ENCODE data around the gene SOST.

Gene SOST

GRCh38 chr17:43718544-43718943 is 40.0 kb downstream of the SOST start:
- TF ChIP-seq POLR2A (IDR thresholded peaks at IDR 0.05; ENCODE audit: extremely low read depth, insufficient read length) (no peak), MYC (IDR thresholded peaks at IDR 0.05; ENCODE audit: low read depth, low read length) (no peak), MAX (IDR thresholded peaks at IDR 0.05; ENCODE audit: low read depth, low read length) (no peak)
- TF ChIP-seq, protein P1, sequence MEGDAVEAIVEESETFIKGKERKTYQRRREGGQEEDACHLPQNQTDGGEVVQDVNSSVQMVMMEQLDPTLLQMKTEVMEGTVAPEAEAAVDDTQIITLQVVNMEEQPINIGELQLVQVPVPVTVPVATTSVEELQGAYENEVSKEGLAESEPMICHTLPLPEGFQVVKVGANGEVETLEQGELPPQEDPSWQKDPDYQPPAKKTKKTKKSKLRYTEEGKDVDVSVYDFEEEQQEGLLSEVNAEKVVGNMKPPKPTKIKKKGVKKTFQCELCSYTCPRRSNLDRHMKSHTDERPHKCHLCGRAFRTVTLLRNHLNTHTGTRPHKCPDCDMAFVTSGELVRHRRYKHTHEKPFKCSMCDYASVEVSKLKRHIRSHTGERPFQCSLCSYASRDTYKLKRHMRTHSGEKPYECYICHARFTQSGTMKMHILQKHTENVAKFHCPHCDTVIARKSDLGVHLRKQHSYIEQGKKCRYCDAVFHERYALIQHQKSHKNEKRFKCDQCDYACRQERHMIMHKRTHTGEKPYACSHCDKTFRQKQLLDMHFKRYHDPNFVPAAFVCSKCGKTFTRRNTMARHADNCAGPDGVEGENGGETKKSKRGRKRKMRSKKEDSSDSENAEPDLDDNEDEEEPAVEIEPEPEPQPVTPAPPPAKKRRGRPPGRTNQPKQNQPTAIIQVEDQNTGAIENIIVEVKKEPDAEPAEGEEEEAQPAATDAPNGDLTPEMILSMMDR (IDR thresholded peaks at IDR 0.05; ENCODE audit: low read depth, low read length), result no peak
- H3K4me3 ChIP-seq (ENCODE audit: low read depth, low read length), result no peak overlapping the region
- DNase-seq (ENCODE audit: low read depth), result no peak

- TF ChIP-seq, protein P1 (IDR thresholded peaks at IDR 0.05; ENCODE audit: low read depth, low read length), result no peak
- TF ChIP-seq MAX (IDR thresholded peaks at IDR 0.05; ENCODE audit: low read depth, low read length) (no peak), POLR2A (IDR thresholded peaks at IDR 0.05; ENCODE audit: extremely low read depth, insufficient read length) (no peak), MYC (IDR thresholded peaks at IDR 0.05; ENCODE audit: low read depth, low read length) (no peak)
- DNase-seq (ENCODE audit: low read depth), result no peak
- H3K4me3 ChIP-seq (ENCODE audit: low read depth, low read length), result no peak overlapping the region
Observed at GRCh38 chr17:43717913-43718312, 40.7 kb downstream of the SOST start.

- H3K4me3 ChIP-seq (ENCODE audit: low read depth, low read length), result no peak overlapping the region
- DNase-seq (ENCODE audit: low read depth), result no peak
Observed at GRCh38 chr17:43714465-43715149, 44.0 kb downstream of the SOST start.

GRCh38 chr17:43713494-43714162 is 45.0 kb downstream of the SOST start:
- TF ChIP-seq MYC (IDR thresholded peaks at IDR 0.05; ENCODE audit: low read depth, low read length) (no peak), POLR2A (IDR thresholded peaks at IDR 0.05; ENCODE audit: extremely low read depth, insufficient read length) (no peak), MAX (IDR thresholded peaks at IDR 0.05; ENCODE audit: low read depth, low read length) (no peak)
- TF ChIP-seq, protein P1 (IDR thresholded peaks at IDR 0.05; ENCODE audit: low read depth, low read length), result no peak
- no peak overlapping the region for H3K4me3 ChIP-seq (ENCODE audit: low read depth, low read length)
- DNase-seq (ENCODE audit: low read depth), result peak; percentile 30

More at GRCh38 chr17:43714465-43715149, 44.0 kb downstream of the SOST start:
- TF ChIP-seq, protein P1 (IDR thresholded peaks at IDR 0.05; ENCODE audit: low read depth, low read length), result no peak
- no peak for TF ChIP-seq MAX (IDR thresholded peaks at IDR 0.05; ENCODE audit: low read depth, low read length)
- no peak for TF ChIP-seq POLR2A (IDR thresholded peaks at IDR 0.05; ENCODE audit: extremely low read depth, insufficient read length)
- TF ChIP-seq MYC (IDR thresholded peaks at IDR 0.05; ENCODE audit: low read depth, low read length), result no peak

GRCh38 chr17:43712397-43712796 is 46.2 kb downstream of the SOST start:
- TF ChIP-seq, protein P1 (IDR thresholded peaks at IDR 0.05; ENCODE audit: low read depth, low read length), result no peak
- TF ChIP-seq POLR2A (IDR thresholded peaks at IDR 0.05; ENCODE audit: extremely low read depth, insufficient read length), result no peak

More at GRCh38 chr17:43712397-43712796, 46.2 kb downstream of the SOST start:
- no peak for DNase-seq (ENCODE audit: low read depth)
- no peak overlapping the region for H3K4me3 ChIP-seq (ENCODE audit: low read depth, low read length)

All from NB4 (cell line).